CD4-positive, alpha-beta T cell (primary cell): ENCODE measurements around the gene PLXNC1. TPM values are rescaled to one million over a fixed set of nuclear protein-coding genes. Genes with fewer than 3 reads are reported as not detected.

Source experiments
- ATAC-seq: fragments of 200-7000 bp; cut with Tn5 transposase; one replicate; pipeline ENCODE4 v1.10.0; 2022; ENCODE audit warnings: mild to moderate bottlenecking; ENCODE audit not compliant: poor library complexity
- CTCF ChIA-PET: fragments of 350-600 bp; sonication (Branson Sonifier 250); formaldehyde crosslinking; loops from one replicate; lab custom pipeline; 2021; ENCODE audit warnings: antibody characterized with exemption, inconsistent platforms; lab: Charles Lee
- POLR2A ChIA-PET: fragments of 350-600 bp; sonication (Branson Sonifier 250); formaldehyde crosslinking; loops from one replicate; lab custom pipeline; 2021; ENCODE audit warnings: antibody characterized with exemption, inconsistent platforms; lab: Charles Lee
- DNase-seq, 14 experiments: peaks; one replicate each; pipeline ENCODE4 v3.0.0-alpha.2; 2013 to 2020; ENCODE audit warnings: mixed read lengths in 2 of 14
- H3K27ac ChIP-seq, 2 donors: one replicate each; pipeline versions ENCODE4 v1.5.1 to v1.7.0; 2013; ENCODE audit warnings: low read length in 2 of 2, low read depth in 1 of 2, mild to moderate bottlenecking in 1 of 2
- H3K27me3 ChIP-seq, 2 experiments: 1 replicate in 1 of 2; 2 replicates in 1 of 2; pipeline versions ENCODE4 v1.6.1 to v1.7.0; 2013; ENCODE audit warnings: low read length in 2 of 2, control low read depth in 1 of 2, mild to moderate bottlenecking in 1 of 2, moderate library complexity in 1 of 2; ENCODE audit not compliant: insufficient read depth in 2 of 2, control insufficient read depth in 1 of 2
- H3K36me3 ChIP-seq: one replicate; pipeline ENCODE4 v1.6.1; 2013; ENCODE audit warnings: low read length, control low read depth; ENCODE audit not compliant: insufficient read depth
- H3K4me1 ChIP-seq: one replicate; pipeline ENCODE4 v1.6.1; 2013; ENCODE audit warnings: low read length, control low read depth; ENCODE audit not compliant: insufficient read depth
- H3K4me3 ChIP-seq: one replicate; pipeline ENCODE4 v1.5.1; 2013; ENCODE audit warnings: mild to moderate bottlenecking, low read length, moderate library complexity
- H3K9me3 ChIP-seq, 2 experiments: 1 replicate in 1 of 2; 2 replicates in 1 of 2; pipeline versions ENCODE4 v1.6.1 to v1.7.0; 2013; ENCODE audit warnings: low read length in 2 of 2, mild to moderate bottlenecking in 2 of 2, control low read depth in 1 of 2, moderate library complexity in 1 of 2; ENCODE audit not compliant: control insufficient read depth in 1 of 2, insufficient read depth in 1 of 2
- H3K27ac Mint-ChIP-seq: one replicate; pipeline ENCODE4 v1.8.0; 2020; ENCODE audit warnings: mixed read lengths
- H3K27me3 Mint-ChIP-seq: one replicate; pipeline ENCODE4 v1.8.0; 2021; ENCODE audit warnings: mixed read lengths
- H3K36me3 Mint-ChIP-seq: one replicate; pipeline ENCODE4 v1.8.0; 2021; ENCODE audit warnings: low read depth, mixed read lengths
- H3K4me1 Mint-ChIP-seq: one replicate; pipeline ENCODE4 v1.8.0; 2021; ENCODE audit warnings: low read depth, mixed read lengths
- H3K4me3 Mint-ChIP-seq: one replicate; pipeline ENCODE4 v1.8.0; 2020; ENCODE audit warnings: mild to moderate bottlenecking, mixed read lengths
- H3K9me3 Mint-ChIP-seq: one replicate; pipeline ENCODE4 v1.8.0; 2020; ENCODE audit warnings: mixed read lengths
- intact Hi-C, 2 experiments: fragments of 100-400 bp; cut with DNase I in 1 of 2; cut with micrococcal nuclease in 1 of 2; formaldehyde crosslinking; loops; one replicate each; pipeline versions ENCODE4 v1.15.1 to v1.9.0; 2023 to 2025; cut with DNase I, micrococcal nuclease
- total RNA-seq, 174 experiments: library from RNA in 2 of 174; stranded (reverse) in 2 of 174; gene quantifications; one replicate each; pipeline ENCODE4 v1.2.3 and lab custom pipeline; 2021 to 2026
- TF ChIP-seq, protein P1 (sequence below): fragments of 200-600 bp; IDR thresholded peaks from one replicate; pipeline ENCODE4 v1.8.0; 2022; ENCODE audit warnings: antibody characterized with exemption, mild to moderate bottlenecking

PLXNC1 gene
- total RNA-seq, 2 experiments from 2014 or later = 5.2 to 5.3 TPM

DNA sequence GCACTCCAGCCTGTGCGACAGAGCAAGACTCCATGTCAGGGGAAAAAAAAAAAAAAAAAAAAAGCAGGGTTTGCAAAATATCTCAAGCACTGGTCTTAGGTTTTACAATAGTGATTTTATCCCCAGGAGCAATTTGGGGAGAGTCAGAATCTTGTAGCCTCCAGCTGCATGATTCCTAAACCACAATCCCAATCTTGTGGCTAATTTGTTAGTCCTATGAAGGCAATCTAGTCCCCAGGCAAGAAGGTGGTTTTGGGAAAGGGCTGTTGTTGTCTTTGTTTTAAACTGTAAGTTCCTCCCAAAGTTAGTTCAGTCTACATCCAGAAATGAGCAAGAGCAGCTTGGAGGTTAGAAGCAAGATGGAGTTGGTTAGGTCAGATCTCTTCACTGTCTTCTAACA is 135.7 kb downstream of the PLXNC1 start:
- peaks cover 36% of the 10 kb centered on the region for H3K36me3 ChIP-seq
- Mint-ChIP-seq H3K36me3 (peaks cover 65% of the 10 kb centered on the region), H3K27ac (no peak overlapping the region), H3K27me3 (no peaks in the 10 kb centered on the region), H3K9me3 (no peaks in the 10 kb centered on the region), H3K4me1 (peaks cover 22% of the 10 kb centered on the region), H3K4me3 (no peak overlapping the region)
- POLR2A ChIA-PET = interaction anchor here (1.1 kb wide), 1 partner anchor 18 kb away, joined by 3 read pairs; no protein-coding TSS in a partner anchor
- intact Hi-C loops = no loop called here
- no peak overlapping the region for H3K4me3 ChIP-seq
- DNase-seq = no peak
- no peak overlapping the region for H3K27ac ChIP-seq
- CTCF ChIA-PET = interaction anchor here (0.7 kb wide), 2 partner anchors 283 to 1684 kb away, joined by 4 to 5 read pairs; no protein-coding TSS in a partner anchor
- TF ChIP-seq, protein P1, sequence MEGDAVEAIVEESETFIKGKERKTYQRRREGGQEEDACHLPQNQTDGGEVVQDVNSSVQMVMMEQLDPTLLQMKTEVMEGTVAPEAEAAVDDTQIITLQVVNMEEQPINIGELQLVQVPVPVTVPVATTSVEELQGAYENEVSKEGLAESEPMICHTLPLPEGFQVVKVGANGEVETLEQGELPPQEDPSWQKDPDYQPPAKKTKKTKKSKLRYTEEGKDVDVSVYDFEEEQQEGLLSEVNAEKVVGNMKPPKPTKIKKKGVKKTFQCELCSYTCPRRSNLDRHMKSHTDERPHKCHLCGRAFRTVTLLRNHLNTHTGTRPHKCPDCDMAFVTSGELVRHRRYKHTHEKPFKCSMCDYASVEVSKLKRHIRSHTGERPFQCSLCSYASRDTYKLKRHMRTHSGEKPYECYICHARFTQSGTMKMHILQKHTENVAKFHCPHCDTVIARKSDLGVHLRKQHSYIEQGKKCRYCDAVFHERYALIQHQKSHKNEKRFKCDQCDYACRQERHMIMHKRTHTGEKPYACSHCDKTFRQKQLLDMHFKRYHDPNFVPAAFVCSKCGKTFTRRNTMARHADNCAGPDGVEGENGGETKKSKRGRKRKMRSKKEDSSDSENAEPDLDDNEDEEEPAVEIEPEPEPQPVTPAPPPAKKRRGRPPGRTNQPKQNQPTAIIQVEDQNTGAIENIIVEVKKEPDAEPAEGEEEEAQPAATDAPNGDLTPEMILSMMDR = no peak
- H3K27me3 ChIP-seq = no peaks in the 10 kb centered on the region
- H3K9me3 ChIP-seq = no peaks in the 10 kb centered on the region
- peaks cover 25% of the 10 kb centered on the region for H3K4me1 ChIP-seq
- ATAC-seq = no peak

- ATAC-seq (no peak), DNase-seq (no peak)
- CTCF ChIA-PET = no interaction called here
- no peaks in the 10 kb centered on the region for H3K27me3 ChIP-seq
- Mint-ChIP-seq H3K9me3 (no peaks in the 10 kb centered on the region), H3K4me3 (no peak overlapping the region), H3K27me3 (no peaks in the 10 kb centered on the region), H3K4me1 (peaks cover 22% of the 10 kb centered on the region), H3K27ac (no peak overlapping the region), H3K36me3 (peaks cover 65% of the 10 kb centered on the region)
- H3K27ac ChIP-seq = no peak overlapping the region
- intact Hi-C loops = loop anchor here in 1 of 2 experiments (5.0 kb wide), 1 partner anchor 138 kb away; the partner anchor contains the start of gene PLXNC1
- H3K4me3 ChIP-seq = no peak overlapping the region
- POLR2A ChIA-PET = interaction anchor here (1.1 kb wide), 1 partner anchor 22 kb away, joined by 3 read pairs; no protein-coding TSS in a partner anchor
- H3K36me3 ChIP-seq = peaks cover 36% of the 10 kb centered on the region
- peaks cover 25% of the 10 kb centered on the region for H3K4me1 ChIP-seq
- H3K9me3 ChIP-seq = no peaks in the 10 kb centered on the region
- TF ChIP-seq, protein P1 = no peak
Measured at GRCh38 chr12:94284859-94285258, 136.5 kb downstream of the PLXNC1 start.

- intact Hi-C loops = loop anchor here in 1 of 2 experiments (5.0 kb wide), 1 partner anchor 139 kb away; the partner anchor contains the start of gene PLXNC1
- no peaks in the 10 kb centered on the region for H3K27me3 ChIP-seq
- no peak for DNase-seq
- no peak overlapping the region for H3K27ac ChIP-seq
- ChIA-PET POLR2A (no interaction called here), CTCF (no interaction called here)
- no peak overlapping the region for H3K4me3 ChIP-seq
- no peak for ATAC-seq
- no peaks in the 10 kb centered on the region for H3K9me3 Mint-ChIP-seq
- H3K36me3 Mint-ChIP-seq = peaks cover 65% of the 10 kb centered on the region
- peaks cover 25% of the 10 kb centered on the region for H3K4me1 ChIP-seq
- TF ChIP-seq, protein P1 = no peak
- H3K9me3 ChIP-seq = no peaks in the 10 kb centered on the region
- no peaks in the 10 kb centered on the region for H3K27me3 Mint-ChIP-seq
- peaks cover 22% of the 10 kb centered on the region for H3K4me1 Mint-ChIP-seq
- no peak overlapping the region for H3K27ac Mint-ChIP-seq
- no peak overlapping the region for H3K4me3 Mint-ChIP-seq
- H3K36me3 ChIP-seq = peaks cover 28% of the 10 kb centered on the region
Measured at GRCh38 chr12:94285943-94286582, 137.7 kb downstream of the PLXNC1 start.
